Activated T-cell treated with anti-CD3 and anti-CD28 coated beads, Interleukin-2, amount 50 U/mL, for 72 hours (primary cell): ENCODE data around the gene GALNS. TPM values are rescaled to one million over a fixed set of nuclear protein-coding genes. Genes with fewer than 3 reads are reported as not detected.

Source experiments
- ATAC-seq, 2 donors: fragments of 150-1000 bp; cut with Tn5 transposase; replicated peaks in 1 of 2; 2 replicates each; pipeline ENCODE4 v1.10.0; 2021; ENCODE audit warnings: moderate library complexity in 2 of 2, mild to moderate bottlenecking in 1 of 2
- DNase-seq, 2 donors: peaks; one replicate each; pipeline ENCODE4 v3.0.0; 2021 to 2022; ENCODE audit warnings: mixed read lengths in 1 of 2
- H3K27ac Mint-ChIP-seq: one replicate; pipeline ENCODE4 v1.8.0; 2022; ENCODE audit warnings: mild to moderate bottlenecking, moderate library complexity, mixed read lengths
- H3K27me3 Mint-ChIP-seq: one replicate; pipeline ENCODE4 v1.8.0; 2022; ENCODE audit warnings: low read depth, mixed read lengths
- H3K36me3 Mint-ChIP-seq, 2 donors: one replicate each; pipeline ENCODE4 v1.8.0; 2022; ENCODE audit warnings: mixed read lengths in 2 of 2, mild to moderate bottlenecking in 1 of 2; ENCODE audit not compliant: insufficient read depth in 2 of 2
- H3K4me1 Mint-ChIP-seq: one replicate; pipeline ENCODE4 v1.8.0; 2022; ENCODE audit warnings: low read depth, mixed read lengths
- H3K4me3 Mint-ChIP-seq, 2 donors: one replicate each; pipeline ENCODE4 v1.8.0; 2022; ENCODE audit warnings: mild to moderate bottlenecking in 2 of 2, mixed read lengths in 2 of 2, moderate library complexity in 2 of 2
- H3K9me3 Mint-ChIP-seq, 2 donors: one replicate each; pipeline ENCODE4 v1.8.0; 2022; ENCODE audit warnings: mixed read lengths in 2 of 2
- total RNA-seq, 2 donors: library from RNA; stranded (reverse); gene quantifications; one replicate each; pipeline ENCODE4 v1.2.3, GENCODE V29; 2022

Gene GALNS
- total RNA-seq, 2 donors from 2014 or later: 26.1 to 31.7 TPM

DNA sequence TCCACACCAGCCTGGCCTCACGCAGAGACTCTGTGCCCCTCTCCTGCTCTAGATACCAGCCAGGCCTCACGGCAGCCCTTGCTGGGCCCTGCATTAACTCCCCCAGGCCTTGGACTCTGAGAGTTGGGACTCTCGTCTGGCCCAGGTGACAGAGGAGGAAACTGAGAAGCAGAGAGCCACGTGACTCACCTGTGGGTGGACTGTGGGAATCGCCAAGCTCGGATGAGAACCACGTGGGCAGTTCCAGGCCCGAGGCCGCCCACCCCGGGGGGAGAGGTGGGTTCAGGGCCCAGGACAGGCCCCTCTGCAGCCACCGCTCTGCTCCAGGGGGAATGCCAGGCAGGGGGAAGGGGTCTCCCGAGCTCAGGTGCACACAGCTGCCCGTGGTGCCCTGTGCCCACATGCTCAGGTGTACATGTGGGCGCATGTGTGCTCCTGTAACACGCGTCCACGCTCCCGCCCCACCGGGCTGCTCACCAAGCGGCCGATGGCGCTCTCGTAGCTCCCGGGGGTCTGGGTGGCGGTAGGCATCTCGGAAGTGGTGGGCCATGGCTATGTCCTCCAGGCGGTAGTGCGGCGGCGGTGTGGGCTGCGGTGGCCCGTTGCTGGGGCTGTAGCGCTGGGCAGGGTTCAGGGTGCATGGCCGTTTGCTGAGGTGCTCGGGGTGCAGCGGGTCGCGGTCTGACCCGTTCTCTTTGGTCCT lies 28.0 kb upstream of the GALNS start:
- H3K4me3 Mint-ChIP-seq: no peak overlapping the region
- no peaks in the 10 kb centered on the region for H3K9me3 Mint-ChIP-seq
- H3K4me1 Mint-ChIP-seq: no peaks in the 10 kb centered on the region
- DNase-seq (no peak), ATAC-seq (no peak)
- no peaks in the 10 kb centered on the region for H3K27me3 Mint-ChIP-seq
- no peaks in the 10 kb centered on the region for H3K36me3 Mint-ChIP-seq
- no peak overlapping the region for H3K27ac Mint-ChIP-seq

DNA sequence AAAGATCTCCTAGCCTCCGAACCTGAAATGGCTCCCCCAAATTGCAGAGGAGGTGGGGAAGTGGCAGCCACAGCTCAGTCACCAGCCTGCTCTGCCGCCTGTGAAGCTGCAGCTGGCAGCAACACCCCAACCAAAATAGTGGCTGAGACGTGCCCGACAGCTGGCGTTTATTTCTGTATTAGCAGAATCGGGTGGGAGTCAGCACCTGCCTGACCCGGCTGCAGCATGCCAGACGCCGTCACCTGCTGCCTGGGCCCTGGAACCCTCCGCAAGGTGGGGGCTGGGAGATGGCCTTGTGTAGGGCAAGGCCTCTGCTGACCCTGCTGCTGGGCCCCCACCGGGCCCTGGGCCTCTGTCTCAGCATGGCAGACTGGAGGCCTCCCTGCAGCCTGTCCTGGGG lies 27.2 kb upstream of the GALNS start:
- H3K27ac Mint-ChIP-seq: no peak overlapping the region

GRCh38 chr16:88883117-88883895 lies 26.6 kb upstream of the GALNS start:
- Mint-ChIP-seq H3K36me3 (no peaks in the 10 kb centered on the region), H3K4me1 (no peaks in the 10 kb centered on the region), H3K27ac (no peak overlapping the region), H3K4me3 (no peak overlapping the region), H3K9me3 (no peaks in the 10 kb centered on the region), H3K27me3 (no peaks in the 10 kb centered on the region)
- DNase-seq (no peak), ATAC-seq (no peak)

More for the DNA sequence above, 27.2 kb upstream of the GALNS start:
- Mint-ChIP-seq H3K9me3 (no peaks in the 10 kb centered on the region), H3K4me1 (no peaks in the 10 kb centered on the region), H3K4me3 (no peak overlapping the region), H3K36me3 (no peaks in the 10 kb centered on the region), H3K27me3 (no peaks in the 10 kb centered on the region)
- no peak for DNase-seq
- no peak for ATAC-seq

DNA sequence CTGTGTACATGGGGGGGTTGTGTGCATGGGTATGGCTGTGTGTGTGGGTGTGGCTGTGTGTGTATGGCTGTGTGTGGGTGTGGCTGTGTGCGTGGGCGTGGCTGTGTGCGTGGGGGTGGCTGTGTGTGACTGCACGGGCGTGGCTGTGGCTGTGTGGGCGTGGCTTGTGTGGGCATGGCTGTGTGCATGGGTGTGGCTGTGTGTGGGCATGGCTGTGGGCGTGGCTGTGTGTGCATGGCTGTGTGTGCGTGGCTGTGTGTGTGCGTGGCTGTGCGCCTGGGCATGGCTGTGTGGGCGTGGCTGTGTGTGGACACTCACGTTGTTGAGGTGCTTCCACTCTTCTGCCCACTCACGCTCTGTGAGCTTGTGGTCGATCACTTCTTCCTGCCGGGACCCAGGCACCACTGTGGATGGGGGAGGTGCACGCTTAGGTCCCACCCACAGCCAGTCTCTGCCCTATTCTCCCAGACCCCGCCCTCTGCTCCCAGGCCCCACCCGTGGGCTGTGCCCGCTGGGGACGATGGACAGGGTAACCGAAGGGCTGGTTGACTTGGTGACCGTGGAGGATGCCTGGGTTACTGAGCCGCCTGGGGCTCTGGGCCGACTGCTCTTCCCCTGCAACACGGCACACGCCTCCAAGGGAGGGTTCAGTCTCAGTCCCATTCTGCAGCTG lies 25.7 kb upstream of the GALNS start:
- no peaks in the 10 kb centered on the region for H3K4me1 Mint-ChIP-seq
- H3K27ac Mint-ChIP-seq: no peak overlapping the region
- no peaks in the 10 kb centered on the region for H3K9me3 Mint-ChIP-seq
- DNase-seq (no peak), ATAC-seq (no peak)
- no peaks in the 10 kb centered on the region for H3K27me3 Mint-ChIP-seq
- no peak overlapping the region for H3K4me3 Mint-ChIP-seq
- H3K36me3 Mint-ChIP-seq: no peaks in the 10 kb centered on the region

- no peak overlapping the region for H3K27ac Mint-ChIP-seq
- no peak for DNase-seq
- ATAC-seq: no peak
- H3K4me1 Mint-ChIP-seq: no peaks in the 10 kb centered on the region
- H3K27me3 Mint-ChIP-seq: no peaks in the 10 kb centered on the region
- no peak overlapping the region for H3K4me3 Mint-ChIP-seq
- no peaks in the 10 kb centered on the region for H3K36me3 Mint-ChIP-seq
- no peaks in the 10 kb centered on the region for H3K9me3 Mint-ChIP-seq
Observed at GRCh38 chr16:88881675-88882357, 25.1 kb upstream of the GALNS start.

- Mint-ChIP-seq H3K27ac (no peak overlapping the region), H3K36me3 (no peaks in the 10 kb centered on the region), H3K27me3 (no peaks in the 10 kb centered on the region), H3K4me1 (no peaks in the 10 kb centered on the region), H3K9me3 (no peaks in the 10 kb centered on the region), H3K4me3 (no peak overlapping the region)
- ATAC-seq: no peak
- DNase-seq: no peak
Observed at GRCh38 chr16:88881007-88881615, 24.4 kb upstream of the GALNS start.

DNA sequence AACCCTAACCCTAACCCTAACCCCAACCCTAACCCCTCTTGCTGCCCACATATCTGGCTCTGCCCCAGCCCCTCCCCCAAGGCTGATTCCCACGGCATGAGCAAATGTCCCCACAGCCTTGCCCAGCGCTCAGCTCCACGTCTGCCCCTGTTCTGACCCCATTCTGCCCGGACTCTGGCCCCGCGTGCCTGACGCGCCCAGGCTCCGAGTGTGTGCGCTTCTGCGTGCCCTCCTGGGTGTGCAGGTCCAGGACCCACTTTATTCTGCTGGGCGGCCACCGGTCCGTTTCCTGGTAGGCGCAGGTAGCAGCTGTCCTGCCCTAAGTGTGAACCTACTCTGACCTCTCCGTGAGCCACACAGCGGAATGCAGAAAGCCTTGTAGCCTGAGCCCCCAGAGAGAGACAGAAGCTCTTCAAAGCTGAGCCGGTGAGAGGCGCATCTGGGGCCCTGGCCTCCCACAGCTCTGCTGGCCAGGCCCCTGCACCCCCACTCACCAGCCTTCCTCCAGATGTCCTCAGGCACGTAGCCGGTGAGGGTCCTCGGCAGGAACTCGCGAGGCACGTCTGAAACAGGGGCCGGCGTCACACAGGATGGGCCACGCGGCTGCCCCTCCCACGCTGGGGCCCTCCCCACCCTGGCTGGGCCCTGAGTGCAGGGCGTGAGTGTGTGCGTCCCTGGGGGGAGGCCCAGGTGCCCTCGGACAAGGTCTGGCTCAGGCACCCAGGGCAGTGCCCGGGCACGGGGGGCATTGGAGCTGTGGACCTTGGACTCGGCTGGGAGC lies 23.7 kb upstream of the GALNS start:
- no peaks in the 10 kb centered on the region for H3K36me3 Mint-ChIP-seq
- no peaks in the 10 kb centered on the region for H3K27me3 Mint-ChIP-seq
- no peak overlapping the region for H3K4me3 Mint-ChIP-seq
- no peak overlapping the region for H3K27ac Mint-ChIP-seq
- DNase-seq (no peak), ATAC-seq (no peak)
- no peaks in the 10 kb centered on the region for H3K9me3 Mint-ChIP-seq
- H3K4me1 Mint-ChIP-seq: no peaks in the 10 kb centered on the region

GRCh38 chr16:88879788-88880055 lies 23.0 kb upstream of the GALNS start:
- no peak overlapping the region for H3K27ac Mint-ChIP-seq
- no peaks in the 10 kb centered on the region for H3K9me3 Mint-ChIP-seq
- no peak overlapping the region for H3K4me3 Mint-ChIP-seq
- DNase-seq (no peak), ATAC-seq (no peak)
- H3K4me1 Mint-ChIP-seq: no peaks in the 10 kb centered on the region
- no peaks in the 10 kb centered on the region for H3K36me3 Mint-ChIP-seq
- H3K27me3 Mint-ChIP-seq: no peaks in the 10 kb centered on the region

DNA sequence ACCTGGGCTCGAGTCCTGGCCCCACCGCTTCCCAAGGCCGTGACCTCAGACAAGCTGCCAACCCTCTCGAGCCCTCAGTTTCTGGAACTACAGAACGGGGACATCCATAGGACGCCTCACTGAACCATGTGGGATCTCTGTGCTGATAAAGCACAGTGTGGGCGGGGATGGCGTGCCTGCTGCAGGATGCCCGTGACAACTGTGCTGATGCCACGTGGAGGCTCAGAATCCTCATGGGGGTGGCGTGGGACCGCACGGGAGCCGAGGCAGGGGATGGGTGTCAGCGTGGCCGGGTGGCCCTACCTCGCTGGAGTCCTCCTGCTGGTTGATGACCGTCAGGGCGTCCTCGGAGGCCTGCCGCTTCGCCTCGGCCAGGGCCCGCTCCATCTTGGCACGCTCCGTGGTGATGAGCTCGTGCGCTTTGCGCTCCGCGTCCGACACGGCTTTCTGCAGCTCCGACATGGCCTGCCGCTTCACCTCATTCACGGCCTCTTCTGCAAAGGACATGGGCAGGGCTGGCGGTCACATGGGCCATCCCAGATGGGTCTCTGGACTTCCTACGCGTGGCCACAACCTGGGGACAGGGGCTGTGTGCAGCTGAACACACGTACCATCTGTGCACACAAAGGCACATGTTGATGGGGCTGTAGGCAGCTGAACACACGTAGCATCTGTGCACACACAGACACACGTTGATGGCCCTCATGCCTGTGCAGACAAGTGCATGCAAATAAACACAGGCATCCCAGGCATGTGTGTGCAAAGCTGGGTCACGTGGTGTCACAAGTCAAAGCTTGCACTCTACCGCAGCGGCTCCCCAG lies 22.4 kb upstream of the GALNS start:
- H3K4me1 Mint-ChIP-seq: no peaks in the 10 kb centered on the region
- no peak for DNase-seq
- no peaks in the 10 kb centered on the region for H3K27me3 Mint-ChIP-seq
- no peaks in the 10 kb centered on the region for H3K36me3 Mint-ChIP-seq
- H3K9me3 Mint-ChIP-seq: no peaks in the 10 kb centered on the region
- no peak for ATAC-seq
- H3K4me3 Mint-ChIP-seq: no peak overlapping the region
- no peak overlapping the region for H3K27ac Mint-ChIP-seq

- H3K36me3 Mint-ChIP-seq: no peaks in the 10 kb centered on the region
- no peak overlapping the region for H3K4me3 Mint-ChIP-seq
- H3K9me3 Mint-ChIP-seq: no peaks in the 10 kb centered on the region
- H3K27ac Mint-ChIP-seq: no peak overlapping the region
- DNase-seq (no peak), ATAC-seq (no peak)
- no peaks in the 10 kb centered on the region for H3K4me1 Mint-ChIP-seq
- H3K27me3 Mint-ChIP-seq: no peaks in the 10 kb centered on the region
Observed at GRCh38 chr16:88878356-88878755, 21.6 kb upstream of the GALNS start.

DNA sequence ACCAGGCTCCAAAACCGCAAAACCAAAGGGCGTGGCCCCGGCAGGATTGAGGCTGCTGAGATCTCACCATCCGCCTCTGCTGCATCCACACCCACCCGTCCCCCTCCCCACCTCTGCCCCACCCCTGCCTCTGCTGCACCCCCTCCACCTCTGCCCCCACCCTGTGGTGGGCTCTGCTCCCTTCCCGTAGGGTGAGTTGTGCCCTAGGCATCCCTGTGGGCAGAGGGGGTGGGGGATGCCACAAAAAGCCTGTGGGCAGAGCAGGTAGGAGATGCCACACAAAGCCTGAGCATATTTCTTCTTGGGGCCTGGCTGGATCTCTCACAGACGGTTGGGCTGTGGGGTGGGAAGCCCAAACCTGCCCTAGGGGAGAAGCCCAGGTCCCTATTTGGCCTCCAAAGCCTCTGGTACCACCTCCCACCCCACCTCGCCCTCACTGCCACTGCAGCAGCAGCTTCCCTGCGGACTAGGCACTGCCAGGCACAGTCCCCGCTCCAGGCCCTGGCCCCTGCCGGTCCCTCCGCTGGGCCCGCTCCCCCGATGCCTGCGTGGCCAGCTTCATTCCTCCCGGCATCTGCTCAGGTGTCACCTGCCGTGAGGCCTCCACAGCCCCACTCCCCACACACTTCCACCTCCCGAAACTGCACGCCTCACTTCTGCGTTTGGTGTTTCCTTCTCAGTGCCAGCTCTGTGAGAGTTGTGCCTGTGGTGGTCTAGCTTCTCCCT lies 21.0 kb upstream of the GALNS start:
- Mint-ChIP-seq H3K36me3 (no peaks in the 10 kb centered on the region), H3K27me3 (no peaks in the 10 kb centered on the region), H3K27ac (no peak overlapping the region), H3K4me1 (no peaks in the 10 kb centered on the region), H3K4me3 (no peak overlapping the region), H3K9me3 (no peaks in the 10 kb centered on the region)
- ATAC-seq (no peak), DNase-seq (no peak)
